HG03060 (cell line): ENCODE results near the gene TUBA3E.
"Not testable (repeated sequence)": the region's sequence is repeated elsewhere in the genome, so short reads cannot be mapped to it uniquely, and the experiment has no call there.

ENCODE experiments used
- ATAC-seq: cut with Tn5 transposase; IDR thresholded peaks from one replicate; pipeline ENCODE4 v1.9.1; 2021; ENCODE audit warnings: low read depth, moderate number of reproducible peaks; ENCODE audit not compliant: unreplicated experiment

The TUBA3E gene

GRCh38 chr2:130165293-130166016, 32.8 kb downstream of the TUBA3E start:
- no peak for ATAC-seq

- ATAC-seq, result no peak
Observed at GRCh38 chr2:130162968-130163367, 35.3 kb downstream of the TUBA3E start.

GRCh38 chr2:130162486-130162885, 35.8 kb downstream of the TUBA3E start:
- not testable (repeated sequence) for ATAC-seq

- not testable (repeated sequence) for ATAC-seq
Observed at GRCh38 chr2:130160838-130161705, 37.2 kb downstream of the TUBA3E start.

- no peak for ATAC-seq
Observed at GRCh38 chr2:130160131-130160530, 38.1 kb downstream of the TUBA3E start.

GRCh38 chr2:130159376-130159775, 38.9 kb downstream of the TUBA3E start:
- not testable (repeated sequence) for ATAC-seq

GRCh38 chr2:130158631-130159030, 39.6 kb downstream of the TUBA3E start:
- ATAC-seq, result no peak

- peak; percentile 74 for ATAC-seq
Observed at GRCh38 chr2:130157825-130158514, 40.3 kb downstream of the TUBA3E start.

GRCh38 chr2:130157354-130157753, 40.9 kb downstream of the TUBA3E start:
- ATAC-seq, result peak; percentile 38

GRCh38 chr2:130156624-130157004, 41.6 kb downstream of the TUBA3E start:
- ATAC-seq, result no peak

GRCh38 chr2:130155956-130156623, 42.1 kb downstream of the TUBA3E start:
- ATAC-seq, result not testable (repeated sequence)

- no peak for ATAC-seq
Observed at GRCh38 chr2:130154773-130155765, 43.2 kb downstream of the TUBA3E start.

GRCh38 chr2:130154423-130154770, 43.8 kb downstream of the TUBA3E start:
- not testable (repeated sequence) for ATAC-seq

GRCh38 chr2:130153721-130154422, 44.4 kb downstream of the TUBA3E start:
- ATAC-seq, result not testable (repeated sequence)

- ATAC-seq, result no peak
Observed at GRCh38 chr2:130152816-130153595, 45.2 kb downstream of the TUBA3E start.

- not testable (repeated sequence) for ATAC-seq
Observed at GRCh38 chr2:130152136-130152815, 46.0 kb downstream of the TUBA3E start.

- not testable (repeated sequence) for ATAC-seq
Observed at GRCh38 chr2:130151145-130151512, 47.1 kb downstream of the TUBA3E start.
